GM18517 (cell line): Measurements from ENCODE around the gene VPS13A.

ENCODE experiments used
- ATAC-seq: cut with Tn5 transposase; IDR thresholded peaks from one replicate; pipeline ENCODE4 v1.9.1; 2021; ENCODE audit warnings: mild to moderate bottlenecking, moderate library complexity; ENCODE audit not compliant: unreplicated experiment

Gene VPS13A

GRCh38 chr9:77177143-77177893, at the start of gene VPS13A:
VPS13A (plus strand) TSS chr9:77177534; CDS start chr9:77177705, 171 bp downstream.
- peak; percentile 73 for ATAC-seq

GRCh38 chr9:77128125-77128789, 49.1 kb upstream of the VPS13A start:
- ATAC-seq, result no peak

DNA sequence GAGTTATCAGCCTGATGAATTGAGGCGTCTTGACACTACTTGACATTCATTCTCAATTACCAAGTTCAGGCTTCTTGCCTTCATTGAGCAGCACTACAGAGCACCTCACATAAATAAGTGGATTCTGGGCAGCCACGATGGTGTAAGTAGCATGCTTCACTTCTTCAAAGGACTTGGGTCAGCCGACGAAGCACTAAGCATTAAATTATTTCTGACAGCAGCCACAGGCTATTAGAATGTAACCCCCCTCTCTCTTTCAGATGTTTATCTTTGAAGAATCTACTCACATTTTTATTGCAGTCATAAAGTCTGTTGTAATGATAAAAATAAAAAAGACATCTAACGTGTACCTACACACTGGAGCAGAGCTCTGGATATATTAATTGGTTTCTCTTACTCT, 45.9 kb upstream of the VPS13A start:
- no peak for ATAC-seq

DNA sequence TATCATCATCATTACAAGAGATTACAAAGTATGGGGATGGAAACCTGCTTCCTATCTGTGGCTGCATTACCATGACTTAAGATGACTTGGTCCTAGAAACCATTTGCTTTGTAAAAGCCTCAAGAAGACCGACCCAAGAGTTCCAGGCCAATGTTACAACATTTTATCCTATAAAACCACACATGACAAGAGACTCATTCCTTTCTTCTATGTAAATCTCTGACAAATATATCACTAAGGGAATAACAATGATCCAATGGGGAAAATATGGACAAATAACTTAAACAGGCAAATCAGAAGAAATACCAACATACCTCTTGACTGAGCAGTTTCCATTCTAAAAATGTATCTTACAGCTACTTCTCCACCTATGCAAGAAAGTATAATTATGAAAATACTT, 44.3 kb upstream of the VPS13A start:
- ATAC-seq, result no peak

DNA sequence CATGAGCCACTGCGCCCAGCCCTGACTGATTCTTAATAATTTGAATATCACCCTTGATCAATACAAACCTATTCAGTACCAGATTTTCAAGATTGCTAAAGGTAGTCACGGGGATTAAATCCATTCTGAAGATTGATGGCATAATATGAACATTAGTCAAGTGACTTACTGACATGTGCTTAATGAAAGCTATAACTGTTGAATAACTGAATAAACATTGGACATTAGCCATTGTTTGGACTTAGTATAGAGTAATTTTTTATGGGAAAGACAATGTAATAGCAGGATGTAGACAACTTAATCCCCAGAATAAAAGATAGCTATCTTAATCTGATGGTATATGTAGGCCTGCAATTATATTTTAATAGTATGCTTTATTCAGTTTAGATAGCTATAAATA, 35.0 kb upstream of the VPS13A start:
- no peak for ATAC-seq

- no peak for ATAC-seq
Measured at GRCh38 chr9:77149879-77150278, 27.5 kb upstream of the VPS13A start.

GRCh38 chr9:77152289-77152688, 25.0 kb upstream of the VPS13A start:
- no peak for ATAC-seq

DNA sequence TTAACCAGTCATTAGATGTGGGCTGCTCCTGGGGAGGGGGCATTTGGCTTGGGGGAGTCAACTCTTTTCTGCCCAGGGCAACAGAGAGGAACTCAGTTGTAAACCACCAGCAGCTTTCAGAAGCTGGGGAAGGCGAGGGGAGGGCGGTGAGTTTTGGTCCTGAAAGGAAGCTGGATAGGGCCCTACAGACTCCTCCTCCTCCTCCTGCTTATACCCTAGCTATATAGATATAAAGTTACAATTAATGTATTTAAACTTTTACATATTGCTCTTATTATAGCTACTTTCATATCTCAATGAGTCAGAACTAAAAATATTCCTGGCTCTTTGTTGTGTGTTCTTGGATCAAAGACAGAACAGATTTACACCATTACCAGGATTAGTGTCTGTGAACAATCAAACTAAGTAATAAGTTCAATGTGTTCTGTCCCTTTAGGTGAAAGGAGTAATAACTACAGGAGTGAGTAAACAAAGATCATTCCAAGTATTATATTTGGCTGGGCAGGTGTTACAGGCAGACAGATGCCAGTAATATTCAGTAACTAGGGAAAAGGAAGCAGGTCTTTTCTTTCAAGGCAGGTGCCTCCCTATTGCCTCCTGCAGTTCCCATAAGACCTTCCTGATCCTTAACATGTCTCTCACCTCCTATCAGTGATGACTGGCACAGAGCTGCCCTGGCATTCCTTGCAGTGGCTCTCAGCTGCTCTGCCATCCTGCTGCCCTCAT, 20.5 kb upstream of the VPS13A start:
- ATAC-seq, result no peak

DNA sequence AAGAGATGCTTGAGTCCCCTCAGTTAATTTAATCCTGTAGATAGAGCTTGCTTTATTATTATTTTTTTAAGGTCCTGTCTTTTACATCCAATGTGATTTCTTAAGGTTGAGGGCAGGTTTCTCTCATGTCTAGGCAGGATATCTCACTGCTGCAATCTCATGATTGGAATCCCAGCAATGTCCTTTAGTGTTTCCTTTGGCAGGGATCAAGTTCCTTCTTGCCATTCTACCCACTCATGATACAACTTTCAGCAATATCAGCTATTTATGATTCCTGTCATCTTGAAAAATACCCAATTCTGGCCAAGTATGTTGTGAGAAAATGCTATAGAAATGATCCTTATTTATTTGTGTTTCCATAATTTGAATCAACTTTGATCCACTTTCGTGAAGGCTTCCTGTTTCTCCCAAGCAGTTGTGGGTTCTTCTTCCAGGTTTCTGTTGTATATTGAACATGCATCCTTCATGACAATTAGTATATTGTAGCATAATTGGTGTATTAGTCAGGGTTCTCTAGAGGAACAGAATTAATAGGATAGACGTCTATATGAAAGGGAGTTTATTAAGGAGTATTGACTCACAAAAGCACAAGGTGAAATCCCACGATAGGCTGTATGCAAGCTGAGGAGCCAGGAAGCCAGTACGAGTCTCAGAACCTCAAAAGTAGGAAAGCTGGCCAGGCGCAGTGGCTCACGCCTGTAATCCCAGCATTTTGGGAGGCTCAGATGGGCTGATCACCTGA, 18.4 kb upstream of the VPS13A start:
- no peak for ATAC-seq

GRCh38 chr9:77161191-77161590, 16.1 kb upstream of the VPS13A start:
- no peak for ATAC-seq

GRCh38 chr9:77161966-77162365, 15.4 kb upstream of the VPS13A start:
- no peak for ATAC-seq

GRCh38 chr9:77162366-77162765, 15.0 kb upstream of the VPS13A start:
- no peak for ATAC-seq

- ATAC-seq, result no peak
Measured at GRCh38 chr9:77163884-77164283, 13.4 kb upstream of the VPS13A start.

GRCh38 chr9:77166193-77166592, 11.1 kb upstream of the VPS13A start:
- ATAC-seq, result no peak

- no peak for ATAC-seq
Measured at GRCh38 chr9:77170991-77171699, 6.2 kb upstream of the VPS13A start.

DNA sequence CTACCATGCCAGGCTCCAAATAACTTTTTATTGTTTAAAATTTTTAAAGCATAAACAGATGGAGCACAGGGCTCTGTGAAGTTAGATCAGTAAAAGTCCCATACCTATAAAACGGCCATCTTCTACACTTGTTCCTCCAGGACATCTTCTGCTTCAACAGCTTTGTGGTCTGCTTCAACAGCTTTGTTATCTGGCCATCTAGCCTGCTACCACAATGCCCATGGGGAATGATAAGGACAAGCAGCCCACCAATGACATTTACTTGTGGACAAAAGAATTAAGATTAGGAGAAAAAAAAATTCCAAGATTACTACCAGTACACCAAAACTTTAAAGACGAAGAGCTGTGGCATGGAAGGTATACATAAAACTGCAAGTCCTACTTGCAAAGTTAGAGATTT, 2.2 kb upstream of the VPS13A start:
- no peak for ATAC-seq

GRCh38 chr9:77176106-77176505, 1.2 kb upstream of the VPS13A start:
- no peak for ATAC-seq

GRCh38 chr9:77176686-77177142, 620 bp upstream of the VPS13A start:
- no peak for ATAC-seq

GRCh38 chr9:77177894-77178794, 810 bp downstream of the VPS13A start:
- peak; percentile 12 for ATAC-seq
